H9 (cell line): ENCODE data around the gene YPEL4. TPM values are rescaled to one million over a fixed set of nuclear protein-coding genes. Genes with fewer than 3 reads are reported as not detected.

Experiments
- DNase-seq: peaks from one replicate; pipeline ENCODE4 v3.0.0-alpha.2; 2017
- H2AFZ ChIP-seq: one replicate; pipeline ENCODE4 v1.6.1; 2013; ENCODE audit warnings: mild to moderate bottlenecking, low read length, control low read depth, moderate library complexity
- H2AK5ac ChIP-seq: 2 replicates; pipeline ENCODE4 v1.6.1; 2013; ENCODE audit warnings: low read length, control low read depth, mixed read lengths; ENCODE audit not compliant: insufficient read length
- H2BK120ac ChIP-seq: one replicate; pipeline ENCODE4 v1.6.1; 2013; ENCODE audit warnings: low read depth, mild to moderate bottlenecking, low read length, control low read depth, inconsistent platforms; ENCODE audit not compliant: poor library complexity, severe bottlenecking
- H2BK12ac ChIP-seq: 2 replicates; pipeline ENCODE4 v1.6.1; 2013; ENCODE audit warnings: low read length, control low read depth, mixed read lengths, low read depth; ENCODE audit not compliant: insufficient read length
- H2BK15ac ChIP-seq: 2 replicates; pipeline ENCODE4 v1.6.1; 2013; ENCODE audit warnings: low read depth, low read length, control low read depth
- H2BK20ac ChIP-seq: one replicate; pipeline ENCODE4 v1.6.1; 2013; ENCODE audit warnings: low read depth, mild to moderate bottlenecking, low read length, control low read depth, inconsistent platforms; ENCODE audit not compliant: poor library complexity, severe bottlenecking
- H2BK5ac ChIP-seq: 2 replicates; pipeline ENCODE4 v1.6.1; 2013; ENCODE audit warnings: low read length, control low read depth, mixed read lengths; ENCODE audit not compliant: insufficient read length
- H3K14ac ChIP-seq: 2 replicates; pipeline ENCODE4 v1.6.1; 2013; ENCODE audit warnings: low read length, control low read depth; ENCODE audit not compliant: insufficient read depth
- H3K18ac ChIP-seq: 2 replicates; pipeline ENCODE4 v1.6.1; 2013; ENCODE audit warnings: low read depth, mild to moderate bottlenecking, mixed read lengths, low read length, control low read depth; ENCODE audit not compliant: insufficient read length
- H3K23ac ChIP-seq: 2 replicates; pipeline ENCODE4 v1.6.1; 2013; ENCODE audit warnings: low read length, control low read depth, mixed read lengths, low read depth; ENCODE audit not compliant: insufficient read length
- H3K23me2 ChIP-seq: 2 replicates; pipeline ENCODE4 v1.6.1; 2013; ENCODE audit warnings: low read depth, mild to moderate bottlenecking, mixed read lengths, low read length, control low read depth; ENCODE audit not compliant: insufficient read length, poor library complexity, severe bottlenecking
- H3K27ac ChIP-seq: 2 replicates; pipeline ENCODE4 v1.5.1; 2013; ENCODE audit warnings: low read length, control low read depth, mixed read lengths, low read depth; ENCODE audit not compliant: insufficient read length
- H3K27me3 ChIP-seq: 2 replicates; pipeline ENCODE4 v1.6.1; 2013; ENCODE audit warnings: low read length, control low read depth, inconsistent platforms; ENCODE audit not compliant: insufficient read depth
- H3K4ac ChIP-seq: 2 replicates; pipeline ENCODE4 v1.6.1; 2013; ENCODE audit warnings: low read depth, mild to moderate bottlenecking, control low read depth, inconsistent platforms, low read length, moderate library complexity
- H3K4me1 ChIP-seq: 2 replicates; pipeline ENCODE4 v1.6.1; 2013; ENCODE audit warnings: low read length, control low read depth, inconsistent platforms; ENCODE audit not compliant: insufficient read depth
- H3K4me2 ChIP-seq: 2 replicates; pipeline ENCODE4 v1.6.1; 2013; ENCODE audit warnings: low read length, control low read depth, mixed read lengths; ENCODE audit not compliant: insufficient read length, insufficient read depth
- H3K56ac ChIP-seq: 2 replicates; pipeline ENCODE4 v1.6.1; 2013; ENCODE audit warnings: low read depth, mild to moderate bottlenecking, mixed read lengths, low read length, control low read depth; ENCODE audit not compliant: insufficient read length
- H3K79me1 ChIP-seq: 2 replicates; pipeline ENCODE4 v1.6.1; 2013; ENCODE audit warnings: low read depth, mild to moderate bottlenecking, moderate library complexity, low read length, control low read depth, inconsistent platforms; ENCODE audit not compliant: insufficient read depth, poor library complexity, severe bottlenecking
- H3K79me2 ChIP-seq: 2 replicates; pipeline ENCODE4 v1.6.1; 2013; ENCODE audit warnings: low read length, control low read depth, inconsistent platforms; ENCODE audit not compliant: insufficient read depth
- H3K9ac ChIP-seq: 2 replicates; pipeline ENCODE4 v1.6.1; 2013; ENCODE audit warnings: low read length, control low read depth, mixed read lengths; ENCODE audit not compliant: insufficient read length; ENCODE audit errors: extremely low read depth
- H3K9me3 ChIP-seq: one replicate; pipeline ENCODE4 v1.6.1; 2013; ENCODE audit warnings: low read depth, low read length, inconsistent platforms; ENCODE audit not compliant: control insufficient read depth
- H3T11ph ChIP-seq: one replicate; pipeline ENCODE4 v1.6.1; 2013; ENCODE audit warnings: mild to moderate bottlenecking, low read length, control low read depth, inconsistent platforms
- H4K20me1 ChIP-seq: one replicate; pipeline ENCODE4 v1.6.1; 2013; ENCODE audit not compliant: control insufficient read depth, insufficient read length, insufficient read depth
- H4K5ac ChIP-seq: 2 replicates; pipeline ENCODE4 v1.6.1; 2013; ENCODE audit warnings: low read depth, mild to moderate bottlenecking, mixed read lengths, low read length, control low read depth; ENCODE audit not compliant: insufficient read length
- H4K8ac ChIP-seq: replicated peaks from 2 replicates; pipeline ENCODE4 v1.6.1; 2013; ENCODE audit warnings: low read length, control low read depth, mixed read lengths, low read depth; ENCODE audit not compliant: insufficient read length
- H4K91ac ChIP-seq: 2 replicates; pipeline ENCODE4 v1.6.1; 2013; ENCODE audit warnings: low read depth, mild to moderate bottlenecking, moderate library complexity, mixed read lengths, low read length, control low read depth; ENCODE audit not compliant: insufficient read length
- H3K27ac Mint-ChIP-seq, 3 experiments: 2 replicates in 2 of 3; 3 replicates in 1 of 3; pipeline ENCODE4 v1.8.0; 2020 to 2021; ENCODE audit warnings: mixed read lengths in 3 of 3, mild to moderate bottlenecking in 1 of 3, moderate library complexity in 1 of 3
- H3K27me3 Mint-ChIP-seq: 2 replicates; pipeline ENCODE4 v1.8.0; 2021; ENCODE audit warnings: low read depth, mild to moderate bottlenecking, moderate library complexity, mixed read lengths
- H3K36me3 Mint-ChIP-seq, 3 experiments: 2 replicates in 2 of 3; 3 replicates in 1 of 3; pipeline ENCODE4 v1.8.0; 2020 to 2021; ENCODE audit warnings: low read depth in 3 of 3, mixed read lengths in 3 of 3; ENCODE audit not compliant: insufficient read depth in 1 of 3
- H3K4me1 Mint-ChIP-seq, 2 experiments: 2 replicates each; pipeline ENCODE4 v1.8.0; 2020; ENCODE audit warnings: mixed read lengths in 2 of 2
- H3K4me3 Mint-ChIP-seq, 2 experiments: 2 replicates in 1 of 2; 3 replicates in 1 of 2; pipeline ENCODE4 v1.8.0; 2020 to 2021; ENCODE audit warnings: mild to moderate bottlenecking in 2 of 2, mixed read lengths in 2 of 2, moderate library complexity in 1 of 2
- H3K9me3 Mint-ChIP-seq, 2 experiments: 2 replicates in 1 of 2; 3 replicates in 1 of 2; pipeline ENCODE4 v1.8.0; 2020; ENCODE audit warnings: mild to moderate bottlenecking in 2 of 2, mixed read lengths in 2 of 2, moderate library complexity in 1 of 2
- CTCF ChIP-seq: fragments of 200-600 bp; sonication (generic); conservative IDR thresholded peaks from 3 replicates; pipeline ENCODE4 v1.8.0; 2021; ENCODE audit warnings: antibody characterized with exemption, mild to moderate bottlenecking
- WGBS: extraction: QIAGEN DNeasy Blood & Tissue Kit; methylation state at CpG from one replicate; pipeline ENCODE4 v1.1.7; 2013; ENCODE audit warnings: missing lambda C conversion rate, low lambda C conversion rate, mixed read lengths; ENCODE audit not compliant: insufficient read length; ENCODE audit errors: extremely low coverage; 5-methylcytosine and 5-hydroxymethylcytosine counted together
- total RNA-seq: library from RNA; stranded (reverse); gene quantifications from 2 replicates; pipeline ENCODE4 v1.2.1, GENCODE V29; 2021

The YPEL4 gene
- total RNA-seq, 1 experiment from 2014 or later = 0.13 TPM

GRCh38 chr11:57614234-57614772 is 35.4 kb downstream of the YPEL4 start:
- no peaks in the 10 kb centered on the region for H4K20me1 ChIP-seq
- peaks cover 15 to 29% (median 26%) of the 10 kb centered on the region in 3 experiments for H3K36me3 Mint-ChIP-seq
- H3K27me3 Mint-ChIP-seq = no peaks in the 10 kb centered on the region

More at GRCh38 chr11:57614234-57614772, 35.4 kb downstream of the YPEL4 start:
- H4K91ac ChIP-seq = no peak overlapping the region
- no peak overlapping the region for H2BK5ac ChIP-seq
- H3K18ac ChIP-seq = no peak overlapping the region
- no peaks in the 10 kb centered on the region for H3K23me2 ChIP-seq
- no peak overlapping the region for H2BK20ac ChIP-seq
- no CpG with 5 or more reads among the region's 10 CpGs for WGBS
- no peaks in the 10 kb centered on the region for H3K9me3 ChIP-seq
- no peak overlapping the region for H3T11ph ChIP-seq
- H2BK12ac ChIP-seq = no peak overlapping the region
- no peak overlapping the region for H2AK5ac ChIP-seq
- Mint-ChIP-seq H3K4me1 (peaks cover 2 to 12% of the 10 kb centered on the region in 2 experiments; a peak in 2 of 4 replicates), H3K9me3 (peaks cover 2 to 3% of the 10 kb centered on the region in 2 experiments; a peak in 4 of 5 replicates), H3K4me3 (no peak overlapping the region), H3K27ac (peak overlapping the region in 2 of 3 experiments; percentile 37 to 79; a peak in 1 of 7 replicates)
- H3K56ac ChIP-seq = no peak overlapping the region
- no peak overlapping the region for H2BK15ac ChIP-seq
- H3K27me3 ChIP-seq = no peaks in the 10 kb centered on the region
- H3K14ac ChIP-seq = no peak overlapping the region
- no peak overlapping the region for H4K8ac ChIP-seq
- TF ChIP-seq CTCF = no peak
- H4K5ac ChIP-seq = no peak overlapping the region
- peaks cover 3% of the 10 kb centered on the region; the same call in 1 of the 2 replicates for H3K4me1 ChIP-seq
- H3K4ac ChIP-seq = no peak overlapping the region
- no peak overlapping the region for H3K9ac ChIP-seq
- no peak overlapping the region for H2AFZ ChIP-seq
- no peak overlapping the region for H3K4me2 ChIP-seq
- no peak overlapping the region for H3K23ac ChIP-seq
- H2BK120ac ChIP-seq = no peak overlapping the region
- H3K79me1 ChIP-seq = no peaks in the 10 kb centered on the region
- H3K79me2 ChIP-seq = no peaks in the 10 kb centered on the region
- peak; percentile 39 for DNase-seq
- H3K27ac ChIP-seq = no peak overlapping the region
